SW480 (cell line): Measurements from ENCODE around the gene MAP3K20.
"Not testable (repeated sequence)": the region's sequence is repeated elsewhere in the genome, so short reads cannot be mapped to it uniquely, and the experiment has no call there.

ENCODE experiments used
- DNase-seq: peaks from one replicate; pipeline ENCODE4 v3.0.0-alpha.2; 2016; ENCODE audit warnings: low spot score

The MAP3K20 gene

DNA sequence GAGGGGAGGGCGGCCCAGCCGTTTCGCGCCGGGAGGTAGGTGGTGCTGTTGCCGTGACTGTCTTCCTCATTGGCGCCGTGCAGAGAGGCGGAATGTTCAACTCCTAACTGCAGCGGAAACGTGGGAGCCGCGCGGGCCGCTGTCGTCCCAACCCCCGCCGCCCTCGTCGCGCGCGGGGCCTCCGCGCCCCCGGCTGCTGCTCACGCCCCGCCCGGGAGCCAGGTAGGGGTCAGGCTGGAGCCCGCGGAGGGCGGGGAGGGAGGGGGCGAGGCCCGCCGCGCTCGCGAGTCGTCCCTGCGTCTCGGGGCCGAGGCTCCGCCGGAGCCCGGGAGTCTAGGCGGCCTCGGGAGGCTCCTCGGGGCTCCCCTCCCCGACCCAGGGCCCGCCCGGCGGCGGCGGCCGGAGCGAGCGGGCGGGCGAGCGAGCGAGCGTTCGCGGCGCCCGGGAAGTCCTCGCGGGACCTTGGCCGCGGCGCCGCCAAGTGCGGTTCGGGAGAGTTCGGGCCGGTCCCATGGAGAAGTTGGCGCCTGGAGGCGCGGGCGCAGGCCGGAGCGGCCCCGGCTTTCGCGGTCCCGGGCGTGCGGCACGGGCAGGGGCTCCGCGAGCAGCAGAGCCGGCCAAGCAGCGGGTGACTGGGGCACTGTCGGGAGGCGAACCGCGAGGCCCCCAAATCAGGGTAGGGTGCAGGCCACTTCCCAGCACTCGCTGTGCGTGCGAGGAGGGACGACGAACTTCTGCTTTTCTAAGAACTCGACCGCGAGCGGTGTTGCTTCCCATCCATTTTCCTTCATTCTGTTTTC lies at the start of gene MAP3K20:
TSS of gene MAP3K20 (plus strand) at position 66 of the 800 bp plus-strand sequence. CDS start 15,186 bp downstream, outside the sequence.
- DNase-seq = peak; percentile 71

- DNase-seq = no peak
These were observed 49.2 kb upstream of the MAP3K20 start for GRCh38 chr2:173026479-173026878.

GRCh38 chr2:173027181-173028128 lies 48.2 kb upstream of the MAP3K20 start:
- DNase-seq = peak; percentile 66

GRCh38 chr2:173028141-173028540 lies 47.5 kb upstream of the MAP3K20 start:
- DNase-seq = no peak

DNA sequence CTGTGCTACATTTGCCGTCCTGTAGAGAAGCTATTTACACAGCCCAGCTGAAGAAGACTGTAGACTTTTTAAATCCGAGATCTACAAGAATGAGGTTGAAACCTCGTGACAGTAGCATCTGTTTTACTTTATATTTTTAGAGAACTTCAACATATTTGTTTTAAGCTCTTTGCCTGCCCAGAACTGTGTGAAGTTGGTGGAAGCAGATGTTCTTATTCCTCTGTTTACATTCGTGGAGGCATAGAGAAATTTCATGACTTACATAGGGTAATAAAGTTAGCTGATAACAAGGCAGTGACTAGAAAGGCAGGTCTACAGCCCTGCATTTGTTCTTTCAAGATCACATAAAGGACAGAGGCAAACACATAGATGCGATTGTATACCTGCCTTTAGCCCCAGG lies 47.0 kb upstream of the MAP3K20 start:
- DNase-seq = no peak

DNA sequence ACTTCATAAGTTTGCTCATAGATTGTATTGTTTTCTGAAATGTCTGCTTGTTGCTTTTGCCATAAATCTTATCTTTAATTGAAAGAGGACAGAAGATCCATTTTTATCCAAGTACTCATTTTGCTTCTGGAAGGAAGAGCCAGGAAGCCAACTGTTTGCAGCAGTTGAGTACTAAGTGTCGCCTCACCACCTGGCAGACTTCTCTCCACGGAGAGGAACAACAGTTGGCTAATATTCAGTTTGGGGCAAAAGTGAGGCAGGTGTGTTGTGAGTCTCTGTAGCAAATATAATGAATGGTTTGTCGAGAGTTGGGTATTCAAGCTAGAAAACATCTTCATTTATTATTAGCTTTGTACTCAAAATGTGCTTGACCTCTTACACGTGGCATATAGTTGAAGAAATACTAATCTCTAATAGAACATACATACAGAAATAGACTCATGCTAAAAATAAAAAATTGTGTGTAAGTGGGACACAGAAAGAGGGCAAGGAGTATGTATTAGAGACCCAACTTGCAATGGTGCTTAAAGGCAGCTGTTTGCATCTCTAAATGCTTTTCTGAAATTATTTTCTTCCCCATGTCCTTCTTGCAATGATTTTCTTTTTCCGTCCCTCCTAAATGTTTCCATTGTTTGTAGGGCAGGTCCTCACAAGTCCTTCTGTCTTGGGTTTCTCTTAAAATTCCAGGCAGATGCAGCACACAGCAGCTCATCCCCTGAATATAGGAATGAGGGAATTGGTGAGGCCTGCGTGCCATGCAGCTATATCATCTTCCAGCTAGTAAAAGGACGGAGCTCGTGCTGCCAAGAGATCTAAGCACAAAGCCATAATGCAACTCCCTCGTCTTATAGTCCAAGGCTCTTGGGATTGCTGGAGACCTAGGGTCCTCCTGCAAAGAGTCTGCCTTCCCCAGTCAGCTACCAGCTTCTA lies 44.8 kb upstream of the MAP3K20 start:
- no peak for DNase-seq

- DNase-seq = no peak
These were observed 43.6 kb upstream of the MAP3K20 start for GRCh38 chr2:173032032-173032431.

- DNase-seq = no peak
These were observed 42.6 kb upstream of the MAP3K20 start for GRCh38 chr2:173033084-173033483.

DNA sequence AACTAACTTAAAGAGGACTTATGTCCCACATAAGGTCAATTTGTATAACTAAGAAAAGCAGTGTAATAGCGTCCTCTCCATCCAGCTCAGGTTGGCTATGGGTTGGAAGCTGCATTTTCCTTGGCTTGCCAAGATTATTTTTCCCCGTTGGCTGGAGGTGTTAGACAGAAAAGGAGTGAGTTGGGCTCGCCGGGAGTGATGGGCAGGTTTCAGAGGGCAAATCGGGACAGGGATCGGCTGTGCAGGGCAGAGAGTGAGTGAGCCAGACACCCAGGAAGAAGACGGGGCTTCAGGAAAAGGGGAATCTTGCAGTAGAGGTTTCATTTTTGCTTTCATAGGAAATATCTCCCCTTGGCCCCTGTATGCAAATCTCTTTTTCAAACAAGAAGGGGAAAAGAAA lies 41.5 kb upstream of the MAP3K20 start:
- DNase-seq = no peak

DNA sequence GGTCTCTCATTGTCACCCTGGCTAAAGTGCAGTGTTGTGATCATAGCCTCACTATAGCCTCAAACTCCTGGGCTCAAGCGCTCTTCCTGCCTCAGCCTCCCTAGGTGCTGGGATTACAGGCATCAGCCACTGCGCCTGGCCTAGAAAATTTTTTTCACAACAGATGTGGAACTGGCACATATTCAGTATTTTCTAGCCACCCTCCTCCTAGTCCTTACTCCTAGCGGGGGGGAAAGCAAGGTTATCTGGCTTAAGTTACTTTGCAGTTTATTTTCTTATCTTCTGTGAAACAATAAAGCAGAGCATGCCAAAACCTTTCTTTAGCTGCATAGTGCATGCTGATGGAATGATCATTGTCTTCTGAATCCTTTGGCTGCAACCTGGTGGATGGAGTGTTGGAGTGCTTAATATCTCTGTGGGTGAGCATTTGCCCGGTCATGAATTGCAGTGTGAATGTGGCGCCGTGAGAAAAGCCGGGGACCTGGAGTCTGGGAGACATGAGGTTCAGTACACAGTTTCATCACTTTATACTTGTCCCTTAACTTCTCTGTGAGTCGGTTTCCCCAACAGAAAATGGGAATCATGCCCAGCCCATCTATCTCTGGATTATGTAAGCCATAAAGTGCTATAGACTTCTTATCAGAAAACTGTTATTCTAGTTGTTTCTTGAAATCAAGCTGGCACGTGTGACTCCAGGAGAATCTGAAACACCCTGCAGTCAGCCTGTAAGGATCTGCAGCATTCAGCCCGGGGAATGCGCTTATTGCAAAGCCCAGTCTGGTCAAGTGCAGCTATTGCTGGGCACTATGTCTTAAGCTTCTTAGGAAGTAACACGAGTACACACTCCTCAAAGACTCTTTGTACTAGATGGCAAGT lies 38.2 kb upstream of the MAP3K20 start:
- no peak for DNase-seq

DNA sequence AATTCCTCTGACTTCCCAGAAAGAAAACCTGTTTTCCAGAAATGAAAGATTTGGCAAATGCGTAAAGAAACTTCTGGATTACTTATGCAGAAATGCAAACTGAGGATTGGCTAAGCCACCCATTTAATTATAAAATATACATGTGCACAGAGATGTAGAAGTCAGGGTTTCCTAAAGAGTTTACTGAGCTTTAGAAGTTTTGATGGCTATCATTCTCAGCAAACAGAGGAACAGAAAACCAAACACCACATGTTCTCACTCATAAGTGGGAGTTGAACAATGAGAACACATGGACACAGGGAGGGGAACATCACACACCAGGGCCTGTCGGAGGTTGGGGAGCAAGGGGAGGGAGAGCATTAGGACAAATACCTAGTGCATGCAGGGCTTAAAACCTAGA lies 37.4 kb upstream of the MAP3K20 start:
- not testable (repeated sequence) for DNase-seq

GRCh38 chr2:173040729-173041128 lies 34.9 kb upstream of the MAP3K20 start:
- DNase-seq = no peak

- no peak for DNase-seq
These were observed 32.2 kb upstream of the MAP3K20 start for GRCh38 chr2:173043476-173043875.

DNA sequence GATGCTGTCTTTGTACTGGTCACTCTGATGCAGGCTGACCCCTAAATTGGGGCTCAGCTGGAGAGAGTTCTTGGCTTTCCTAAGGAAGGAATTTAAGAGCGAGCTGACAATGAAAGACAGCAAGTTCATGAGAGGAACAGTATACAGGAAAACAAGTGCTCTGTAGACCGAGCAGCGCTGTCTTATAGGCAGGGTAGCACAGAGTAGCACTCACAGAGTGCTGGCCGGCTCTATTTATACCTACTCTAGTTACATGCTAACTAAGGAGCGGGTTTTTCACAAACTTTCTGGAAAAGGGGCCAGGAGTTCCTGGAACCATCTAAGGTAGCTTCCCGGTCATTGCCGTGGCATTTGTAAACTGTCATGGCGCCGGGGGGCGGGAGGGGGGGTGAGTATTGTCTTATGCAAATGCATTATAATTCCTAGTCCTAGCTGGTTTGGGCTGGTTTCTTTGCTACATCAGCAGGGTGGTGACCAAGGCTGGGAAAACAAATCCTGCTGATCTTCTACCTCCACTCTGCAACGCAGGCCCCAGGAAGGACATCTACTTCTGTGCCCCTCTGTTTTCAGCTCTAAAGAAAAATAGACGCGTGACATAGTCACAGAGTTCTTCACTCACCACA lies 31.6 kb upstream of the MAP3K20 start:
- DNase-seq = no peak

DNA sequence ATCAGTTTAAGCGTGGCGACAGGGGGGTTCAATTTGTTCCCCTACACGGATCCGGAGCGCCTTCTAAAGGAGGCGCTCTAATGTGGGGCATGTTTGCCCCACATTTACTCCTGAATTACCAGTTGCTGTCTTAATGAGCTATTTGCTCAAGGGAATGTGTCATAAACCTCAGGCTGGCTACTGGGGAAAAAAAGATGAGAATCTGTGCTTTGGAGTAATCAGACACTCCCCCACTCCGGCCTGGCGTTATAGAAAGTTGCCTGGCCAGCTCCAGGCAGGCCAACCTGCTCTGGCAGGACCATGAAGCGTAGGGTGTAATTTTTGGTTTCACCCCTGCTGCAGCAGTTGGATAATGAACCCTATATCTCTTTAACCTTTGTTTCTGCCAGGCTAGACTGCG lies 31.0 kb upstream of the MAP3K20 start:
- no peak for DNase-seq

GRCh38 chr2:173045181-173045580 lies 30.5 kb upstream of the MAP3K20 start:
- DNase-seq = no peak

GRCh38 chr2:173048522-173048896 lies 27.1 kb upstream of the MAP3K20 start:
- DNase-seq = no peak

GRCh38 chr2:173048897-173049661 lies 26.6 kb upstream of the MAP3K20 start:
- peak; percentile 95 for DNase-seq

DNA sequence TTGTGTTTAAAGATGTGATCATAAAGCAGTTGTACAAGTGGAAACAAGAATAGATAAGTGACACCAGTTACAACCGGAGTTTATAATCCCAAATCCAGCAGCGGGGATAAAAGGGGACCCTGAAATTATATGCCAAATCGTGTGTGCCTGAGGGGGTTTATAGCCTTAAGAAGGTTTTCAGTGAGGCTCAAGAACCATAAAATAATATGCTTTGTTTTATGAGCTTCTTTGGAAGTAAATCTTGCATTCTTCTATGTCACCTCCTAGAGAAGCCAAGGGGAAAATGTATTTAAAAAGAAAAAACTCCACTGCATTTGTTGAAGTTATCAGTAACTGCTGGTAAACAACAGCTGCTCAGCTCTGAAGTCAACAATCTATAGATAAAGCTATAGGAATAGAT lies 25.8 kb upstream of the MAP3K20 start:
- no peak for DNase-seq

DNA sequence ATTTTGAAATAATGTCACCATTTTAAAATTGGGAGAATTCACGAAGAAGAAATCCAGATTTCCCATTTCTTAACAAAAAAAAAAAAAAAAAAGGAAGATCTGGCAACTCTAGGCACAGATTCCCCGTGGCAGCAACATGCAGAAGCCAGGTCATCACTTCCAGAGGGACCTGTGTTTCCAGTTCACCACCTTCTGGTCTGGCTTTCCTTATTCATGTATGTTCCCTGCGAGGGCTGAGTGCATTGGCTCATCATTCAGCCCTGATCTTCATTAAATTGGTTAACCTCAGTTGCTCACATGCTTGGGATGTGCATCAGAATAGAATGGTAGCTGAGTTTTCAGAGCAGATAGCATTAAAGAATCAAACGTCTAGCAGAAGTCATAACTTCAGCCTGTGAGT lies 25.0 kb upstream of the MAP3K20 start:
- no peak for DNase-seq
